Measurements from ENCODE around the gene ADCYAP1. TPM values are rescaled to one million over a fixed set of nuclear protein-coding genes. Genes with fewer than 3 reads are reported as not detected.

The ADCYAP1 gene
- total RNA-seq, 1 experiment from 2014 or later = not detected

- no peak overlapping the region for H3K4me3 ChIP-seq (ENCODE audit: low read depth in 2 of 2, low read length in 2 of 2)
- H3K4me1 ChIP-seq (ENCODE audit: control insufficient read depth, insufficient read depth, low read length) = no peaks in the 10 kb centered on the region
- no peak for TF ChIP-seq POLR2AphosphoS5 (IDR thresholded peaks at IDR 0.05; ENCODE audit: low read depth, low read length)
- no peak for TF ChIP-seq TCF7L2 (IDR thresholded peaks at IDR 0.05; ENCODE audit: low read depth, low read length)
- H3K27me3 ChIP-seq (ENCODE audit: control insufficient read depth, insufficient read depth, low read length) = no peaks in the 10 kb centered on the region
- H3K36me3 ChIP-seq (ENCODE audit: control insufficient read depth, insufficient read depth, low read length) = no peaks in the 10 kb centered on the region
- no peak for DNase-seq (ENCODE audit: low read depth, low spot score)
- CTCF ChIA-PET = no interaction called here
- in situ Hi-C loops (cut with HindIII; ENCODE audit: low pct_unique_long_range_greater_than_20kb, low sequenced_read_pairs) = no loop called here
- no TSS peak for BruUV-seq (replicated peaks)
- POLR2A ChIA-PET = no interaction called here
- H3K27ac ChIP-seq (ENCODE audit: low read length) = no peak overlapping the region
- intact Hi-C loops (cut with micrococcal nuclease; ENCODE audit: unreplicated experiment) = no loop called here
- no peak for ATAC-seq
- no peaks in the 10 kb centered on the region for H3K9me3 ChIP-seq (ENCODE audit: control insufficient read depth, insufficient read depth, low read depth, low read length)
Measured at GRCh38 chr18:926946-927345, 22.3 kb downstream of the ADCYAP1 start.

- TF ChIP-seq REST (IDR thresholded peaks at IDR 0.05; ENCODE audit: insufficient read depth in 1 of 2, low read depth in 2 of 2, low read length in 1 of 2) (no peak), CTCF (IDR thresholded peaks at IDR 0.05) (no peak), TCF7L2 (IDR thresholded peaks at IDR 0.05; ENCODE audit: low read depth, low read length) (no peak)
- no peaks in the 10 kb centered on the region for H3K9me3 ChIP-seq (ENCODE audit: control insufficient read depth, insufficient read depth, low read depth, low read length)
- no peaks in the 10 kb centered on the region for H3K4me1 ChIP-seq (ENCODE audit: control insufficient read depth, insufficient read depth, low read length)
- ChIA-PET CTCF (interaction anchor here (1.1 kb wide), 1 partner anchor 28 kb away, joined by 6 read pairs; the partner anchor contains the start of gene ADCYAP1), POLR2A (no interaction called here)
- H3K4me3 ChIP-seq (ENCODE audit: low read depth in 2 of 2, low read length in 2 of 2) = no peak overlapping the region
- no peak for DNase-seq (ENCODE audit: low read depth, low spot score)
- no TSS peak for BruUV-seq (replicated peaks)
- intact Hi-C loops (cut with micrococcal nuclease; ENCODE audit: unreplicated experiment) (no loop called here), in situ Hi-C loops (cut with HindIII; ENCODE audit: low pct_unique_long_range_greater_than_20kb, low sequenced_read_pairs) (no loop called here)
- H3K27me3 ChIP-seq (ENCODE audit: control insufficient read depth, insufficient read depth, low read length) = no peaks in the 10 kb centered on the region
- no peak overlapping the region for H3K27ac ChIP-seq (ENCODE audit: low read length)
- H3K36me3 ChIP-seq (ENCODE audit: control insufficient read depth, insufficient read depth, low read length) = no peaks in the 10 kb centered on the region
- no peak for ATAC-seq
Measured at GRCh38 chr18:933082-933481, 28.4 kb downstream of the ADCYAP1 start.

- in situ Hi-C loops (cut with HindIII; ENCODE audit: low pct_unique_long_range_greater_than_20kb, low sequenced_read_pairs) = no loop called here
- H3K4me1 ChIP-seq (ENCODE audit: control insufficient read depth, insufficient read depth, low read length) = no peaks in the 10 kb centered on the region
- H3K27ac ChIP-seq (ENCODE audit: low read length) = no peak overlapping the region
- POLR2A ChIA-PET = no interaction called here
- no TSS peak for BruUV-seq (replicated peaks)
- intact Hi-C loops (cut with micrococcal nuclease; ENCODE audit: unreplicated experiment) = no loop called here
- ATAC-seq = no peak
- H3K27me3 ChIP-seq (ENCODE audit: control insufficient read depth, insufficient read depth, low read length) = no peaks in the 10 kb centered on the region
- TF ChIP-seq REST (IDR thresholded peaks at IDR 0.05; ENCODE audit: insufficient read depth in 1 of 2, low read depth in 2 of 2, low read length in 1 of 2) (no peak), TCF7L2 (IDR thresholded peaks at IDR 0.05; ENCODE audit: low read depth, low read length) (no peak), CTCF (IDR thresholded peaks at IDR 0.05) (no peak), SIN3A (IDR thresholded peaks at IDR 0.05; ENCODE audit: borderline replicate concordance, insufficient read depth, low read depth, low read length) (no peak), POLR2AphosphoS5 (IDR thresholded peaks at IDR 0.05; ENCODE audit: low read depth, low read length) (no peak)
- H3K36me3 ChIP-seq (ENCODE audit: control insufficient read depth, insufficient read depth, low read length) = no peaks in the 10 kb centered on the region
- DNase-seq (ENCODE audit: low read depth, low spot score) = no peak
- no peak overlapping the region for H3K4me3 ChIP-seq (ENCODE audit: low read depth in 2 of 2, low read length in 2 of 2)
- CTCF ChIA-PET = no interaction called here
- no peaks in the 10 kb centered on the region for H3K9me3 ChIP-seq (ENCODE audit: control insufficient read depth, insufficient read depth, low read depth, low read length)
Measured at GRCh38 chr18:934518-935133, 30.0 kb downstream of the ADCYAP1 start.
